LHCN-M2 (cell line): ENCODE measurements around the gene THUMPD3. TPM values are rescaled to one million over a fixed set of nuclear protein-coding genes. Genes with fewer than 3 reads are reported as not detected.
A peak's percentile ranks its signal among the peaks of the same experiment; 100 is the strongest.

Experiments used
- DNase-seq: peaks from one replicate; pipeline ENCODE4 v3.0.0-alpha.2; 2012; ENCODE audit warnings: low read depth
- total RNA-seq: library from RNA; depleted of rRNA; stranded (reverse); fragments of >200 nt; gene quantifications from 2 replicates; pipeline ENCODE4 v1.2.3, GENCODE V29; 2014

The THUMPD3 gene
- total RNA-seq, 1 experiment from 2014 or later = 55.0 TPM

DNA sequence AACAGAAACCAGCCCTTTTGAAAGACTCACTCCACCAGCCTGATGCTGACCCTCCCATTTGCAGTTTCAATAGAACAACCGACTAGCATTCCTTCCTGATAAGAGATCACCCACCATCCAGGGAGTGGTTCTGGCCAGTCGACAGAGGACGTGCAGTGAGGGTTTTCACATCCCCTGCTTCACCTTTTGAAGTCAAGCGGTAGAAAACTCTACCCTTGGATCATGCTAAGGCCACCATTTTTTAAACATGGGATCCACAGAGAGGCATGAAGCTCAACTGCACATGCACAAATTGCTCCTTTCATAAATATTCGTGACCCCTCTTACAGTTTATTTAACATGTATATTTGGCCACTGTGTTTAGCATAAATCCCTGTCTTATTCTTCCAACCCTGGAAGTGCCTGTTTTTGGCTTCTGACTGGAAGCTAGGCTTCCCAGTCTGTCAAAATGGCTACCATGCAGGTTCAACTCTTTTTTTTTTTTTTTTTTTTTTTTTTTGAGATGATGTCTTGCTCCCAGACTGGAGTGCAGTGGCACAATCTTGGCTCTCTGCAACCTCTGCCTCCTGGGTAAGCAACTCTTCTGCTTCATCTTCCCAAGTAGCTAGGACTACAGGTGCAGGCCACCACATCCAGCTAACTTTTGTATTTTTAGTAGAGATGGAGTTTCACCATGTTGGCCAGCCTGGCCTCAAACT is 1.0 kb upstream of the THUMPD3 start:
- DNase-seq = no peak

DNA sequence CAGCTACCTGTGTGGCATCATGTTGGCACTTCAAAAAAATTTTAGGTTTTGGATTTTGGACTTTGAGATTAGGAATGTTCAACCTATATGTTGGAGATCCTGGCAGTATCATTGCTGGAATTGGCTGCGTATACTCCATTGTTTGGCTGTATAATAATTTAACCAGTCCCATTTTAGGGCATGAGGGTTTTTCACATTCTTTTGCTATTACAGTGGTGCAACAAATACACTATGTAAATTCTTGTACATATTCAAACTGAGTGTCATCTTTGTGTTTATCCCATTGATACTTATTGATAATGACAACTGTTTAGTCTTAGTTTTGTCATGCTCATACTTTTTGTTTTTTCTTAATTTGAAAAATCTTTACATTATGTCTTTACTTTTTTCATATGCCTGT is 6.7 kb downstream of the THUMPD3 start:
- no peak for DNase-seq

DNA sequence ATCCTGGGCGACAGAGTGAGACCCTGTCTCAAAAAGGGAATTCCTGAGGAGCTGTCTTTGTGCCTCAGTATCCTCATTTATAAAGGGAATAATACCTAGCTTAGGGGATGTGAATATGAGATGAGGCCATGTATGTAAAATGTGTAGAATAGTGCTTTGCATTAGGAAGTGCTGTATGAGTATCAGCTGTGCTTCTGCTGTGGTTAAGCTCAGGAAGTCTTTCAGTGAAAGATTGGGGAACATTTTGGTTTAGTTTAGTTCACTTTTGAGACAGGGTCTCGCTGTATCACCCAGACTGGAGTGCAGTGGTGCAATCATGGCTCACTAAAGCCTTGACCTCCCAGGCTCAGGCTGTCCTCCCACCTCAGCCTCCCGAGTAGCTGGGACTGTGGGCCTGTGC is 10.6 kb downstream of the THUMPD3 start:
- no peak for DNase-seq

DNA sequence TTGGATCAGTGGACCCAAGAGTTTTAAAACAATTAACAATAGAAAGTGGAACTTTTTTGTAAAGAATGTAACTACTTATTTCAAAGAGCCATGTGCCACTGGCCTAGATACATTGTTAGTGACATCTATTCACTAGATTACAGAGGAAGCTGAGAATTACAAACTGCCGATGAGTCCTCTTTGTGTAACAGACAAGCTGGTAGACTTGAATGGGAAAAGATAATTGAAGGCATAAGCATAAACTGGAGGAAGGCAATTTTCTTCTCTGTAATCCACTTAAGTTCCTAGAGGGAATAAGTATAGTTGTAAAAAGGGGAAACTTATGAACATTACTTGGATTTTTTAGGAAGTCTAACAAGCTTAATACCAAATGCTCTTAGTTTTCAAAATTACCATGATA is 15.1 kb downstream of the THUMPD3 start:
- DNase-seq = no peak

DNA sequence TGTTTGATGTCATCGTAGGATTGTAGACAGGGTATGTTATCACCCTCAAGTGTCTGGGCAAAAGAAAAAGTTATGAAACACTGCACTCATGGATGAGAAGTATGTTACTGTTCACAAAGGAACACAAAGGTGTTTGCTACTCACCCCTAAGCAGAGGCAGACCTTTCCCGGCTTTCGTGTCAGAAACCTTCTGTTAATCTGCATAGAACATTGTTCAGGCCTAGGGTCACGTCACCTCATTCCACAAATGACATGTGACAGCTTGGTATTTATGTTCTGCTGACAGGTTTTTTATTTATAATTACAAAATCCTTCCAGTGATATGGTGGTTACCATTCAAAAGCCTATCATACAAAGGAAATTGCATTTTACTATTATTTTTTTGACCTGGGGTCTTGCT is 16.5 kb downstream of the THUMPD3 start:
- no peak for DNase-seq

DNA sequence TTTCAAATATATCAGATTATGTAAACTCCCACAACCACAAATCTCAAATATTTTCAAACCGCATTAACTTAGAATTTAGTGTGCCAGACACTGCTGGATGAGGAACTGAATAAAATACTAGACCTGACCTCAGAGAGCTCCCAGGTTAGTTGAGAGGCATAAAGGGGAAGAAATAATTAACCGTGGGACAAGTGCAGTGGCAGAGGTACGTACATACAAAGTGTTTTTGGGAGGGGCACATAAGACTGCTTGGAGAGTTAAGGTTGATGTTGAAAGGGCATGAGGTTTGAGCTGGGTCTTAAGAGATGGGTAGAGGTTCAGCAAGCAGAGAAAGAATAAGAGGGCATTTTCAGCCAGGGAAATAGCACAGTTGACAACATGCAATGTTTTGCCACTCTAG is 17.2 kb downstream of the THUMPD3 start:
- no peak for DNase-seq

DNA sequence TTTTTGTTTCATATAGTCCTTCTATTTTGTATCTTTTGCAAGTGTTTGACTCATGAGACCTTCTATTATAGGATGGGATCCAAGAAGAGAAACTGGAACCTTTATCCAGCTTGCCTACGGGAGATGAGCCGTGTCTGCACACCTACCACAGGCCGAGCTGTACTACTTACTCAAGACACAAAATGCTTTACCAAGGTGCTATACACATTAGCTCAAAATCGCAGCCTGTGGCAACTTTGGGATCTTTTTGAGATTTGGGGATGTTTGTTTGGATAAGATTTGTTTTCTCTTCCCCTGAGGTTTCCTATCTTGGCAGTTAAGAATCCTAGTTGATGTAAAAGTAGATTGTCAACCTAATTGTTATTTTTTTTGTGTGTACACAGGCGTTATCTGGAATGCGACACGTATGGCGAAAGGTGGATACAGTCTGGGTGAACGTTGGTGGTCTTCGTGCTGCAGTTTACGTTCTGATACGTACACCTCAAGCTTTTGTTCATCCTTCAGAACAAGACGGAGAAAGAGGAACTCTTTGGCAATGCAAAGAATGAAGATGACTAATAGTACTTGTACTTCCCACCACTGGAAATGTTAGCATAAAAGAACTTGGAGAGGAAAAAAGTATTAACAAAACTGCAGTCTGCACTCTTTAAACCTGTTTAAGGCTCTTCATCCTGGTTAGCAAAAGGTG is 21.4 kb downstream of the THUMPD3 start:
- no peak for DNase-seq

DNA sequence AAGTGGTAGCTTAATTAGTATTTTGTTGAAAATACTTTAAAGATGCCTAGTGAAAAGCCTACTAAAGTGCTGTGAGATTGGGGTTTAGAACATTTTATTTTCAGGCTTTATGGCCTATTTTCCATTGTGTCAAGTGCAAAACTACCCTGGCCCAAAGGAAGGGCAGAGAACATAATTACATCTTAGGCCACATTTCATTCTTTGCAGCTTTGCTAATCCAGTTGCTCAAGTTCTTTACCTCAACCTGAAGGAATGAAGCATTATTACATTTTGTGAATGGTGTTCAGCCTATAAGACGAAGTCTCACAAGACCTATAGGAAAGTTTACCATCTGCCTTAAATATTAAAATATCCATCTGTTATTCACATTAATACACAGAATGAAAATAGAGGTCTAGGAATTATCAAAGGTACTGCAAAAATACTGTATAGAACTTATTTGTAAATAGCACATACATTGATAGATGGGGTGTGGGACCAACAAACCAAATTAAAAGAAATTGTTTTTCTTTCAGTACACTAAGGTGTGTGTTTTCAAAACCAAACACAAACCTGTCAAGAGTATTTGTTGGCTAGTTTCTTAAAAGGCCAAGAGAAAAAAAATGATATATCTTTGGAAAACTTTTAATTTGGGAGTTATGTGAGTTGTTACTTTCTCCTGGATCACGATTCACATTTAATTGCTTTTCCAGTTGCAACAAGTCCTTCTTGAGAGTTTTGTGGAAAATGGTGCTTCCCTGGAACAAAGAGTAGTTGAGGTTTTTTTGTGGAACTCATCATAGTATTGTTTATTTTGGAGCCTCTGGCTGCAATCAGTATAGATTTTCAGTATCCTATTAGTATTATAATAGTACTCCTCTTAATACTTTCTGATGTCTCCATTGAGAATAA is 22.6 kb downstream of the THUMPD3 start:
- no peak for DNase-seq

DNA sequence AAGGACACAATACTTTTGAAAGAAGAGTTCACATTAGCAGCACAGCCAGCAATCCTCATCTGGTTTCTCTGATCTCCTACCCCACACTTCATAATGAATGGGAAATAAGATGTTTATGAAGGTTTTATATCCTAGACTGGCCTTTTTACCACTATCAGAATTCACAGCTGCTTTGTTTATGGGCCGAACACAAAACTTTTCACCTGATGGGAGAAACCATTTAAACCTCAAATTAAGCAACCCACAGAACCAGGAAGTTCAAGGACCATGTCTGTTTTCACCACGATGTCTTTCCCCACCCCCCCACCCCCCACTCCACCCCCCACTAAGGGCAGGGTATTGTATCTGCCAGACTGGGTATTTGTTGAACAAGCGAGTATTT is 23.2 kb downstream of the THUMPD3 start:
- DNase-seq = no peak

DNA sequence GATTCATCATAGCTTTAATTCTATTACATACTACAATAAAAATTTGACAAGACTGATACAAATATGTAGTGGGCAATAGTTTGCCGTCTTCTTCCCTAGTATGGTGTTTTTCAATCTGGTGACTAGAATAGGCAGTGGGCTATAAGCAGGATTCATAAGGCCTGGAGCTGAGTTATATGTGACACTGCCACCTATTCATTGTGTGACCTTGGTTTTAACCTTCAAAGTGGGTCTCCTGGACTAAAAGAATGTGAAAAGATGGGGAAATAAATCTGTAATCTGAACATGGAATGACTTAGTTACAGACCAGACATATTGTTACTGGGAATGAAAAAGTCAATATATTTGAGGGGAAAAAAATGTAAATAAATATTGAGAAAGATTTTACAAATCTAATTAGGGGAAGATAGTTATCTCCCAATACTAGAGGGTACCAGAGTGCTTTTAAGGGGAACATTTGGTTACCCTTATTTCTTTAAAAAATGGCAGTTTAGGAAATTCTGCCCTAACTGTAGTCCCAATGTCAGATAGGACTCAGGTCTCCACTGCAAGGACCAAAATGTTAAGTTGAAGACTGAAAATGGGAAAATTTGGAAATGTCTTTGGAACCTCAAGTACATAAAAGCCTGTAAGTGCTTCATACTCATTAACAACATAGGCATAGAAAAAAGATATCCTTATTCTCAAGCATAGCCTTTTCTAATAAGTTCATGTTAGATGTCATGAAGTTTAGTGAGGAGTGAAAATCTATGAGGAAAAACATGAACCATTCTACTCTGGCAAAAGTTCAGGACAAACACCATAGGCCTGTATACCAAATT is 23.9 kb downstream of the THUMPD3 start:
- no peak for DNase-seq

DNA sequence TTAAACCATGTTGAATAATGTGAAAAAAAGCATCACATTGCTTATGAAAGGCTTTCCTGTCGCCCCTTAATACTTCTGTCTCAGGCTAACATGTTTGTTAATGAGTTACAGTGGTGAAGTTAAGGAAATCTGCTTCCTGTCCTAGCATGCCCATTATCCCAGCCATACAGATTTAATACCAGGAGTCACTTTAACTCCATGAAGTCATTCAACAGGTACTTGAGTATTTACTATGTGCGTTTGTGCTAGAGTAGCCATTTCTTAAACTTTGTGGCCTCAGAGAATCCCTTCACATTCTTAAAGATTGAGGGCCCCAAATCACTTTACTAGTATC is 24.4 kb downstream of the THUMPD3 start:
- no peak for DNase-seq

DNA sequence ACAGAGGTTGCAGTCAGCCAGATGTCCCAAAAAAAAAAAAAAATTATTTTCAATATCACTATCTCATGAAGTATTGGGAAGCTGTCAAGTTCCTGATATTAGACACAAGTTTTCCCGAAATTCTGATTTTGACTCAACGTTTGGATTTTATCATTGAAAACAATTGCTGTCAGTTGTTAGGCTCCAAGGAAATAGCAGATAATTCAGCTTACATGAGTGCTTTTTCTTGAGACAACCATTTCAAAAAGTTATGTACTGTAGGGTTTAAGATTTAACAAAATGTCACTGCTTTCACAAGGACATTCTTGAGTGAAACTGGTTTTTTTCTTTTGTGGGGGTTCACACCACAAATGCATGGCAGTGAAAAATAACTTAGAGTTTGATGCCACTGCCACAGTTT is 25.3 kb downstream of the THUMPD3 start:
- DNase-seq = no peak

DNA sequence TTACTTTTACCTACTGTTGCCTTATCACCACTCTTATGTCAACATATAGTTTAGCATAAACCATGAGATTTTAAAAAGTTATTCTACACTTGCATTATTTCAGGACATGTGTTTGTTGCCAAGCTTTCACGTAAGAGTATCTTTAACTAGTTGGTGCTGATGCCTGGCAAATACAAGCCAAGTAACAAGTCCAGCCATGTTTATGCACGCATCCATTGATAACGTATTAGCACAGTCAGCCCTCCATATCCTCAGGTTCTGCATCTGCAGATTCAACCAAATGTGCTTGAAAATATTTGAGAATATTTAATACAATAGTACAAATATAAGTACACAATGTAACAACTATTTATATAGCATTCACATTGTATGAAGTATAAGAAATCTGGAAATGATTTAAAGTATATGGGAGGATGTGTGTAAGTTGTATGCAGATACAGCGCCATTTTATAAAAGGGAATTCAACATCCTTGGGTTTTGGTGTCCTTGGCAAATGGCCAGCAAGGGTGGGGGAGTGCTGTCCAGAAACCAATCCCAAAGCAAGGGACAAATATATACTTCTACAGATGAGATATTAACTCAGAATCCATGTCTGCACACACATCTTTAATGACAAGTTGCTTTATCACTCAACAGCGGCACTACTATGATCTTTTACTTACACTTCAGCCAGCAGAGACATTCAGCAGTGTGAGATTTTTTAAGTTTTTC is 25.9 kb downstream of the THUMPD3 start:
- no peak for DNase-seq

DNA sequence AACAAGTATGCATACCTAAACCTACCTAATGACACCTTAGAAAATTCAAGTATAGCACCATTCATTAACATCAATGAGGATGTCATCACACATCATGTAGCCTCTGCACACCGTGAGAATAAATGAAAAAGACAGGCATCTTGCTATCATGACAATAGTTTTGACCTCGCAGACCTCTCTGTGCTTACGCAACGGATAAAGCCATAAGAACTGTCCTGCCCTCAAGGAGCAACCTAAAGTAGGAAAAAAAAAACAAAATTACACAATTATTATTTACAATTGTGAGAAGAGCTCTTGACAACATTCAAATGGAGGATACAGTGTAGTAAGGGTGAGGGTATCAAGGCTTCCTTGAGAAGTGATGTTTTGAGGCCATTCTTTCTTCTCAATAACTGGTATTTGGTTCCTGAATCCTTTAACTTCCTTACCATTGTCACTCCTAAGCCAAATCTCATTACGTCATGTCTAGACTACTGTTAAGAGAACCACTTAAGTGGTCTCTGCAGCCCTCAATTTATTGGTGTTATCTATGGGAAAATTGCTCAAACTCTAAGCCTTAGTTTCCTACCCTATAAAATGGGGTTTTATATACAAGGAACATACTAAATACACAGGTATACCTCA is 27.5 kb downstream of the THUMPD3 start:
- no peak for DNase-seq

DNA sequence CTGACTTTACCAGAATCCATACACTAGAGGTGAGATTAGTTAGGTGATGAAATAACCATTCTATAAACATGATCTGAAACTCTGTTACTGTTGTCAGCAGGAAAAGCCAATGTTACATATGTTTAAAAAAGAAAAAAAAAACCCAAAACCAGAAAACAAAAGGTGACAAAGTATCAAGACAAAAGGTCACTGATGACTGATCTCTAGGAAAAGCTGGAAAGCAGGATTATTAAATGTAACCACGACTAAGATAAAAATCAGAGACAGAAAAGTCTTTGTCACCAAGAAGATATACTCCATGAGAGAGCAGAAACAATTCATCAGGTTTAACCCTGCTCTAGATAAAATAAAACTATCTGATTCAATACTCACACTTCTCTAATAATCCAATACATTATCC is 29.2 kb downstream of the THUMPD3 start:
- DNase-seq = no peak

DNA sequence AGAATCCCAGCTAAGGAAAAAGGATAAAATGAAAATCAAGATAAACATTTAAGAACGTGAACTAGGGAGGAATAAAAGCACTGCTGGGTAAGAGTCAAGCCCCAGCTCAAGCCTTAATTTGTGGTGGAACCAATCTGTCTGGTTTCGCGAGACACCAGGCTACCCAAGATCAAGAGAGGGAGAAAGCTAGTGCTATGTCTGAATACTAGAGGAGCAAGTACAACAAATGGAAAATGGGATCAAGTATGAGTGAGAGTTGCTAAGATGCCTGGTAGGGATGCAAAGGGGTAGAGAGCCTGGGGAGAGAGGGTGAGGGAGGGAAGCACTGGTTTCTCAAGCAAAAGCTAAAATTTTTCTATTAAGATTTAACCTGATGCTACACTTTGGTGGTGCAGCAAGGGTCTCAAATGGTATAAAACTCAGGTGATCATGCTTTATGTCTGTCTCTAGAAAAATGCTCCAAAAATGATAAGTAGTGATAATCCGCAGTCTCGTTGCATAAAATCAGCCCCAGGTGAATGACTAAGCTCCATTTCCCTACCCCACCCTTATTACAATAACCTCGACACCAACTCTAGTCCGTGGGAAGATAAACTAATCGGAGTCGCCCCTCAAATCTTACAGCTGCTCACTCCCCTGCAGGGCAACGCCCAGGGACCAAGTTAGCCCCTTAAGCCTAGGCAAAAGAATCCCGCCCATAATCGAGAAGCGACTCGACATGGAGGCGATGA is 32.9 kb downstream of the THUMPD3 start:
- no peak for DNase-seq

DNA sequence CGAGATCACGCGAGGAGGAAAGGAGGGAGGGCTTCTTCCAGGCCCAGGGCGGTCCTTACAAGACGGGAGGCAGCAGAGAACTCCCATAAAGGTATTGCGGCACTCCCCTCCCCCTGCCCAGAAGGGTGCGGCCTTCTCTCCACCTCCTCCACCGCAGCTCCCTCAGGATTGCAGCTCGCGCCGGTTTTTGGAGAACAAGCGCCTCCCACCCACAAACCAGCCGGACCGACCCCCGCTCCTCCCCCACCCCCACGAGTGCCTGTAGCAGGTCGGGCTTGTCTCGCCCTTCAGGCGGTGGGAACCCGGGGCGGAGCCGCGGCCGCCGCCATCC is 33.4 kb downstream of the THUMPD3 start:
- peak; percentile 95 for DNase-seq

DNA sequence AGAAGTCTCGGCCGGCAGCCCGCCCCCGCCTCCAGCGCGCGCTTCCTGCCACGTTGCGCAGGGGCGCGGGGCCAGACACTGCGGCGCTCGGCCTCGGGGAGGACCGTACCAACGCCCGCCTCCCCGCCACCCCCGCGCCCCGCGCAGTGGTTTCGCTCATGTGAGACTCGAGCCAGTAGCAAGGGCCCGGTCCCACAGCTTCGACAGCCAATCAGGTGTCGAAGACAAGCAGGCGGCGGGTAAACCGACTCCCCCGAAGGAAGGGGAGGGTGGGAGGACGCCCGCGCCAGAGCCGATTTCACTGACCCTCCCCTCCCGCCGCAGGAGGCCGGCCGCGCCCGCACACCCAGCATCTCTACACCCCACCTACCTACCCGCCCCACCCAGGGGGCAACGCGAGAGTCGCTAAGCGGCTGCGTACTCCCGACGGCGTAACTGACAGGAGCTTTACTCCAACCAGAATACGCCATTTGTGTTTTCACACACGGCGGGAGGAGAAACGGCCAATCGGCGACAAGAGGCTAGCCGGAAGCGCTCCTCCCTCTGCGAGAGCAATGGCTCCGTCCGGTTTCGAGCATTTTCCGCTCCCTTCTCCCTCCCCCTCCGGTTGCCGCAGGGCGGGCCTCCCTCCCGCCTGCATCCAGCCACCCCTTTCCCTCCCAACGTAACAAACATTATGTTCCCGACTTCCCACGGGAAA is 33.9 kb downstream of the THUMPD3 start:
- DNase-seq = peak; percentile 99

DNA sequence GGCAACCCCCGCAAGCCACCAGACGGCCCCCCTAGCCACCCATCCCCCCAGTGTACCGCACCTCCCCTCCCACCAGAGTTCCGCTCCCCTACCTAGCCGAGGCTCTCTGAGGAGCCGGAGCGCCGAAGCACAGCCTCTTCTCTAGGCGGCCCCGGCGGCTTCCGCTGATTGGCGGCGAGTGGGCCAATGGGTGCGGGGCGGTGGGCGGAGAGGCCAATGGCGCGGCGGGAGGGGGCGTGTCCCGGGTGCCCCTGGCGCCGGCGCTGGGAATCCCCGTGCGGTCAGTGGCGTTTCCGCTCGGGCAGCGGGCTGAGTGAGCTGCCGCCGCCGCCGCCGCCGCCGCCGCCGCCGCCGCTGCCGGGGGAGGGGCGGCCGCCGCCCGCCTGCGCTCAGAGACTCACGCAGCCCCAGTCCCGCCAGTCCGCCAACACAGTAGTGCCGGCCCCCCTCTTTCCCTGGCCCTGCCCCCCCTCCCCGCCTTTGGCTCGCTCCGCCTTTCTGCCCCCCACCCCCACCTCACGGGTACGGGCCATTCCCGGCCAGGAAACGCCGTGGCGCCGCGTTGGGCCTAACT is 34.6 kb downstream of the THUMPD3 start, which contains the start of gene SETD5:
TSS of gene SETD5 (plus strand) at position 284 of the 574 bp plus-strand sequence. CDS start 31,324 bp downstream, outside the sequence.
- peak; percentile 96 for DNase-seq
